Measurements from ENCODE around the gene CUL3.

Gene CUL3

DNA sequence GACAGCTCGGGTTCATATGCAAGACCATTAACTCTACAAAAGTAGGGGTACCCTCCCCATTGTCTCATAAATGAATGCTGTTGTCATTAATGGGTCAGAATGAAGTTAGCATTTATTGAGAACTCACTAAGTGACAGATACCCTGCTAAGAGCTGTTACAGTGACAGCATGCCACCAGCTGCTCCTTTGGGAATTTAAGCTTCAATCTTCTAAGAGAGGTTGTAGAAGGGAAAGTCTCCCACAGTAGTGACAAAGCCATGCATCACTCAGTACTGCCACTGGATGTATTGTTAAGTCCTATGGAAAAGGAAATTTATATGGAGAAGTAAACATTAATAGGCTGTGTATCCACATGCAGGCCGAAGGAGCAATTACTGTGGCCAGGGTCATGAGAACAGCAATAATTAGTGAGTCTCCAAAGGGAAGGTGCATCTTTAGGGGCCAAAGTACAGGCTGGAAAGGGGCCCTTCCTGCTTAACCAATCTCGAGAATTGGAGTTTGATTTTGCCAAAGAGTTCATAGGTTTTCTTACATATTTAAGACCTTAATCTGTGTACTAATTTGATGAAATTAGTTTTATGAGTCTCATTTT, 118.8 kb downstream of the CUL3 start:
- Histone ChIP-seq H3K4me3 (IDR thresholded peaks at IDR 0.05; ENCODE audit: insufficient read depth, low read depth, low read length) (no peak overlapping the region), H3K4me2 (no peak overlapping the region), H3K27me3 (ENCODE audit: insufficient read depth, low read depth) (no peaks in the 10 kb centered on the region), H2AFZ (ENCODE audit: low read depth) (no peak overlapping the region), H3K36me3 (ENCODE audit: insufficient read depth) (no peaks in the 10 kb centered on the region), H3K27ac (no peak overlapping the region), H3K79me2 (ENCODE audit: insufficient read depth, low read depth) (no peaks in the 10 kb centered on the region), H3K4me1 (ENCODE audit: low read depth, poor library complexity, severe bottlenecking) (no peaks in the 10 kb centered on the region), H3K9ac (no peak overlapping the region), H4K20me1 (ENCODE audit: insufficient read depth) (no peaks in the 10 kb centered on the region)
- TF ChIP-seq, protein P1, sequence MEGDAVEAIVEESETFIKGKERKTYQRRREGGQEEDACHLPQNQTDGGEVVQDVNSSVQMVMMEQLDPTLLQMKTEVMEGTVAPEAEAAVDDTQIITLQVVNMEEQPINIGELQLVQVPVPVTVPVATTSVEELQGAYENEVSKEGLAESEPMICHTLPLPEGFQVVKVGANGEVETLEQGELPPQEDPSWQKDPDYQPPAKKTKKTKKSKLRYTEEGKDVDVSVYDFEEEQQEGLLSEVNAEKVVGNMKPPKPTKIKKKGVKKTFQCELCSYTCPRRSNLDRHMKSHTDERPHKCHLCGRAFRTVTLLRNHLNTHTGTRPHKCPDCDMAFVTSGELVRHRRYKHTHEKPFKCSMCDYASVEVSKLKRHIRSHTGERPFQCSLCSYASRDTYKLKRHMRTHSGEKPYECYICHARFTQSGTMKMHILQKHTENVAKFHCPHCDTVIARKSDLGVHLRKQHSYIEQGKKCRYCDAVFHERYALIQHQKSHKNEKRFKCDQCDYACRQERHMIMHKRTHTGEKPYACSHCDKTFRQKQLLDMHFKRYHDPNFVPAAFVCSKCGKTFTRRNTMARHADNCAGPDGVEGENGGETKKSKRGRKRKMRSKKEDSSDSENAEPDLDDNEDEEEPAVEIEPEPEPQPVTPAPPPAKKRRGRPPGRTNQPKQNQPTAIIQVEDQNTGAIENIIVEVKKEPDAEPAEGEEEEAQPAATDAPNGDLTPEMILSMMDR (conservative IDR thresholded peaks at IDR 0.05; ENCODE audit: low read depth, low read length), result no peak

GRCh38 chr2:224461391-224461790, 123.8 kb downstream of the CUL3 start:
- Histone ChIP-seq H3K4me2 (no peak overlapping the region), H2AFZ (ENCODE audit: low read depth) (no peak overlapping the region), H3K4me1 (ENCODE audit: low read depth, poor library complexity, severe bottlenecking) (no peaks in the 10 kb centered on the region), H3K27ac (no peak overlapping the region), H4K20me1 (ENCODE audit: insufficient read depth) (no peaks in the 10 kb centered on the region), H3K79me2 (ENCODE audit: insufficient read depth, low read depth) (no peaks in the 10 kb centered on the region), H3K27me3 (ENCODE audit: insufficient read depth, low read depth) (no peaks in the 10 kb centered on the region), H3K9ac (no peak overlapping the region), H3K36me3 (ENCODE audit: insufficient read depth) (no peaks in the 10 kb centered on the region), H3K4me3 (IDR thresholded peaks at IDR 0.05; ENCODE audit: insufficient read depth, low read depth, low read length) (no peak overlapping the region)
- TF ChIP-seq, protein P1 (conservative IDR thresholded peaks at IDR 0.05; ENCODE audit: low read depth, low read length), result no peak

DNA sequence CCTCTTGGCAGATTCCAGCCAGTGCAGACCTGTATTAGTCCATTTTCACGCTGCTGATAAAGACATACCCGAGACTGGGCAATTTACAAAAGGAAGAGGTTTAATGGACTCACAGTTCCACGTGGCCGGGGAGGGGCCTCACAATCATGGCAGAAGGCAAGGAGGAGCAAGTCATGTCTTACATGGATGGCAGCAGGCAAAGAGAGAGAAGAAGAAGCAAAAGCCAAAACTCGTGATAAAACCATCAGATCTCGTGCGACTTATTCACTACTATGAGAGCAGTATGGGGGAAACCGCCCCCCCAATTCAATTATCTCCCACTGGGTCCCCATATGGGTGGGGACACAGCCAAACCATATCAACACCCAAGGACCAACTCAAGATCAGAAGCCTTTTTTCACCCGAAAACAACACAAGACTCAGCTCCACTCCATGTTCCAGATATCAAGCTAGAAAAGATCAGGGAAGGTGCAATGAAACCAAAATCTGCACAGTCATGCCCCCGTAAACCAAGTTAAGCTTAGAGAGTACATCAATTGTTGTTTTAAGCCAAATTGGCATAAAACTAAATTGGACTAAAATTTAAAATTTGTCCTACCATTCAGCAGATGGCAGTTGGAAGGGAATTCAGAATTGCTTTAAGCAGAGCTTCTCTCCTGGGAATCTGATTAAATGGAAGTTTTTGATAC, 127.6 kb downstream of the CUL3 start:
- H3K4me1 ChIP-seq (ENCODE audit: low read depth, poor library complexity, severe bottlenecking), result no peaks in the 10 kb centered on the region
- H3K79me2 ChIP-seq (ENCODE audit: insufficient read depth, low read depth), result no peaks in the 10 kb centered on the region
- H3K9ac ChIP-seq, result no peak overlapping the region
- no peaks in the 10 kb centered on the region for H3K27me3 ChIP-seq (ENCODE audit: insufficient read depth, low read depth)
- no peak overlapping the region for H3K4me3 ChIP-seq (IDR thresholded peaks at IDR 0.05; ENCODE audit: insufficient read depth, low read depth, low read length)
- no peak overlapping the region for H2AFZ ChIP-seq (ENCODE audit: low read depth)
- no peaks in the 10 kb centered on the region for H4K20me1 ChIP-seq (ENCODE audit: insufficient read depth)
- TF ChIP-seq, protein P1 (conservative IDR thresholded peaks at IDR 0.05; ENCODE audit: low read depth, low read length), result no peak
- no peak overlapping the region for H3K4me2 ChIP-seq
- H3K27ac ChIP-seq, result no peak overlapping the region
- no peaks in the 10 kb centered on the region for H3K36me3 ChIP-seq (ENCODE audit: insufficient read depth)

GRCh38 chr2:224453892-224454291, 131.3 kb downstream of the CUL3 start:
- H3K4me2 ChIP-seq, result no peak overlapping the region
- no peak overlapping the region for H3K27ac ChIP-seq
- H3K4me3 ChIP-seq (IDR thresholded peaks at IDR 0.05; ENCODE audit: insufficient read depth, low read depth, low read length), result no peak overlapping the region
- TF ChIP-seq, protein P1 (conservative IDR thresholded peaks at IDR 0.05; ENCODE audit: low read depth, low read length), result no peak
- no peaks in the 10 kb centered on the region for H3K36me3 ChIP-seq (ENCODE audit: insufficient read depth)
- H4K20me1 ChIP-seq (ENCODE audit: insufficient read depth), result no peaks in the 10 kb centered on the region
- no peaks in the 10 kb centered on the region for H3K4me1 ChIP-seq (ENCODE audit: low read depth, poor library complexity, severe bottlenecking)
- no peak overlapping the region for H3K9ac ChIP-seq
- no peaks in the 10 kb centered on the region for H3K27me3 ChIP-seq (ENCODE audit: insufficient read depth, low read depth)
- no peaks in the 10 kb centered on the region for H3K79me2 ChIP-seq (ENCODE audit: insufficient read depth, low read depth)
- H2AFZ ChIP-seq (ENCODE audit: low read depth), result no peak overlapping the region
